DMS153 treated with DMSO at 0.1 percent for 48 hours (cell line): ENCODE data around the gene MYO15A.

ENCODE experiments used
- DNase-seq: peaks from one replicate; lab custom pipeline; 2025; ENCODE audit not compliant: unreplicated experiment; lab: John Stamatoyannopoulos, UW

Gene MYO15A

GRCh38 chr17:18101828-18102227 lies 6.7 kb upstream of the MYO15A start:
- no peak for DNase-seq

DNA sequence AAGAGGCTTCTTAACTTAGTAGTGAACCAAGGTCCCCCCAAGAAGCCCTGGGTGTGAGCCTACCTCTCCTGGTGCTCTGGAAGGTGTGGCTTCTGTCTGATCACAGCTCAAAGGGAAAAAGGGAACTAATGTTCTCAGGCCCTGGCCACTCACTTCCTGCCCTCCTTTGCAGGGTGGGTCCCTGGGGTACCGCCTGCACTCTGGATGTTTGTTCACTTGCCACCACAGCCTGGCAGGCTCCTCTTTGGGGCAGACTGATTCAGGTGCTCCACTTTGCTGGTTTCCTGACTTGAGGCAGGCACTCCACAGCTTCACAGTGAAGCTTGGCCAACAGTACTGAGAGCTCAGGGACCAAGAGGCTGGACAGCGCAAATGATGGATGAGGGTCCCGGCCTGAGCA lies 5.9 kb upstream of the MYO15A start:
- DNase-seq = no peak

DNA sequence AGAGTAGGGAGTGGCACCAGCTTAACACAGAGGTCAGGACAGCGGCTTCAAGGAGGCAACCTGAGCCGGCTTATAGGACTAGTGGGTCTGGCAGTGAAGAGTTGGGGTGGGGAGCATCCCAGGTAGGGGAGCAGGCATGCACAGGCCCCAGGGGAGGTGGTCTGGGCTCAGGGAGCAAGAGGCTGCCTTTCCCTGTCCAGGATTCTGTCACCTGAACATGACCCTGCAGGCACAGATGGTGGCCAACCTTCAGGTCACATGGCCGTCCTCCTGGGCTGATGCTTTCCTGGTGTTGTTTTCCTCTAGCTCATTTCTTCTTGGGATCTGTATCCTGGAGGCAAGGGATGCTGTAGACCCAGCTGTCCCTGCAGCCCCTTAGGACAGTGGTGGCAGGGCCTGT lies 3.5 kb upstream of the MYO15A start:
- DNase-seq = no peak

GRCh38 chr17:18105595-18105994 lies 3.0 kb upstream of the MYO15A start:
- no peak for DNase-seq

GRCh38 chr17:18106211-18106610 lies 2.3 kb upstream of the MYO15A start:
- no peak for DNase-seq

GRCh38 chr17:18107061-18107790 lies 1.3 kb upstream of the MYO15A start:
- DNase-seq = no peak

DNA sequence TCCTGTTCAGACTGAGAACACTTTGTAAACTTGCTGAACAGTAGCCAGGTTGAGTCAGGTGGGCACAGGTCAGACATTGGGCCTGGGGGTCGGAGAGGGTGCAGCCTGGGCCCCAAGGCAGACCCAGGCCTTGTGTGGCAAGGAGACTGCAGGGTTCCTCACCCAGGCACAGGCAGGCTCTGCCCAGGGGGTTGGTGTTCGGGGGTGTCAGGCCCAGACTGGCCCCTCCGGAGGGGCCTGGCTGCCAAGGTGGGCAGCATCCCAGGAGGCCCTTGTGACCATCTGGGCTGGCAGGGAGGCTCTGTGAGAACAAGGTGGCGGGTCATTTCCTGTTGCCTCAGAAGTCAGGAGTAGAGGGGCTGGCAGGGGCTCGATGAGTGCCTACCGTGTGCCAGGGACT lies 585 bp upstream of the MYO15A start:
- DNase-seq = no peak

GRCh38 chr17:18109935-18110485 lies 1.5 kb downstream of the MYO15A start:
- DNase-seq = no peak

- no peak for DNase-seq
Observed at GRCh38 chr17:18110636-18111145, 2.1 kb downstream of the MYO15A start.

- DNase-seq = no peak
Observed at GRCh38 chr17:18111330-18111971, 2.9 kb downstream of the MYO15A start.

- DNase-seq = no peak
Observed at GRCh38 chr17:18115517-18115916, 7.0 kb downstream of the MYO15A start.

GRCh38 chr17:18116078-18116477 lies 7.5 kb downstream of the MYO15A start:
- no peak for DNase-seq

DNA sequence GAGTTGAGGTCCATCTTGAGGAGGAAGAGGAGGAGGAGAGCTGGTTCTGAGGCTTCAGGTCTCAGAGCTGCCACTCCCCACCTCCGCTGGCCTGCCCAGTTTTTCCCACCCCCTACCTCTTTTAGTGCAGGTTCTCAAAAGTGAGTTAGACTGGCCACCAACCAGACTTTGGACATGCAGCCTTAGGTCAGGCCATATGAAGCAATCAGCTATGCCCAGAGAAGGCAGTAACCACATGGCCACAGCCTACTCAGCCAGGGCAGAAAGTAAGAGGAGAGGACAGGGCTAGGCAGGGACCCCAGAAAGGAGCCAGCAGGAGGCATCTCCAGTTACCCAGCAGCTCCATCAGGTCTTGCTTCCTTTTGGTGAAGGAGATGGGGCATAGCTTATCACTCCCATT lies 9.0 kb downstream of the MYO15A start:
- DNase-seq = no peak

DNA sequence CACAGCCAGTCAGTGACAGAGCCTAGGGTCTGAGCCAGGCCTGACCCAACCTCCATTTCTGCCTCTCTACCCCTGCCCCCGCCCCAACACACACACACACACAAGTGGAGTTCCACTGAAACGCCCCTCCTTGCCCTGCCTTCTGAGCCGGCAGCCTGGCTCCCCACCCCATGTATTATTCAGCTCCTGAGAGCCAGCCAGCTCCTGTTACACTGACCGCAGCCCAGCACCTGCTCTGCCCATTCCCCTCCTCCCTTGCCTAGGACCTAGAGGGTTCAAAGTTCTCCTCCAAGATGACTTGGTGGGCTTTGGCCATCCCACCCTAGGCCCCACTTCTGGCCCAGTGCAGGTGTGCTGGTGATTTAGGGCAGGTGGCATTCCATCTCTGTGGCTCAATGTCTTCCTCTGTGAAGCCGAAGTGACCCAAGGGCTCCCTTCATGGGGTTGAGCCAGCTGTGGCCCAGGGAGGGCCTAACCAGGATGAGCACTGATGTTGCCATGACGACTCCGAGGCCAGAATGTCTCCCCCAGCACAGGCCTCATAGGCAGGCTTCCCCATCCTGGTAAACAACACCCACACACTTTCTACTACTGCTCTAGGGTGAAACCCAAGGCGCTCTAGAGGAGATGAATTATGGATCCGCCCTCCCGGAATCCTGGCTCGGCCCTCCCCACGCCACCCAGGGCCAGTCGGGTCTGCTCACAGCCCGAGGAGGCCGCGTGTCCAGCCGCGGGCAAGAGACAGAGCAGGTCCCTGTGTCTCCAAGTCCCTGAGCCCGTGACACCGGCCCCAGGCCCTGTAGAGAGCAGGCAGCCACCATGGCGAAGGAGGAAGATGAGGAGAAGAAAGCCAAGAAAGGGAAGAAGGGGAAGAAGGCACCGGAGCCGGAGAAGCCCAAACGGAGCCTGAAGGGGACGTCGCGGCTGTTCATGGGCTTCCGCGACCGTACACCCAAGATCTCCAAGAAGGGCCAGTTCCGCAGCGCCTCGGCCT lies 9.7 kb downstream of the MYO15A start:
- no peak for DNase-seq

GRCh38 chr17:18119166-18119745 lies 10.7 kb downstream of the MYO15A start:
- no peak for DNase-seq

DNA sequence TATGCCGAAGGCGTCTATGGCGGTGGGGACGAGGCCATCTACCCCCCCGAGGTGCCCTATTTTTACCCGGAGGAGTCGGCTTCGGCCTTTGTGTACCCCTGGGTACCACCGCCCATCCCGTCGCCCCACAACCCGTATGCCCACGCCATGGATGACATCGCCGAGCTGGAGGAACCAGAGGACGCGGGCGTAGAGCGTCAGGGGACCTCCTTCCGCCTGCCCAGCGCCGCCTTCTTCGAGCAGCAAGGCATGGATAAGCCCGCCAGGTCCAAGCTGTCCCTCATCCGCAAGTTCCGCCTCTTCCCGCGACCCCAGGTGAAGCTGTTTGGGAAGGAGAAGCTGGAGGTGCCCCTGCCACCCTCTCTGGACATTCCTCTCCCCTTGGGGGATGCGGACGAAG lies 11.4 kb downstream of the MYO15A start:
- DNase-seq = no peak

DNA sequence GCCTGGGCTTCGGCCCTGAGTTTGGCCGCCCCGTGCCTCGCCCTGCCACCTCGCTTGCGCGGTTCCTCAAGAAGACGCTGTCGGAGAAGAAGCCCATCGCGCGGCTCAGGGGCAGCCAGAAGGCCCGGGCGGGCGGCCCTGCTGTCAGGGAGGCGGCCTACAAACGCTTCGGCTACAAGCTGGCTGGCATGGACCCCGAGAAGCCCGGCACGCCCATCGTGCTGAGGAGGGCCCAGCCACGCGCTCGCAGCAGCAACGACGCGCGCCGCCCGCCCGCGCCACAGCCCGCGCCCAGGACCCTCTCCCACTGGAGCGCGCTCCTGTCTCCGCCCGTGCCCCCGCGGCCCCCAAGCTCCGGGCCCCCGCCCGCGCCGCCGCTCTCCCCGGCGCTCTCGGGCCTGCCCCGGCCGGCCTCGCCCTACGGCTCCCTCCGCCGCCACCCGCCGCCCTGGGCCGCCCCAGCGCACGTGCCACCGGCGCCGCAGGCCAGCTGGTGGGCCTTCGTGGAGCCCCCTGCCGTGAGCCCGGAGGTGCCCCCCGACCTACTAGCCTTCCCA lies 12.0 kb downstream of the MYO15A start:
- DNase-seq = no peak

DNA sequence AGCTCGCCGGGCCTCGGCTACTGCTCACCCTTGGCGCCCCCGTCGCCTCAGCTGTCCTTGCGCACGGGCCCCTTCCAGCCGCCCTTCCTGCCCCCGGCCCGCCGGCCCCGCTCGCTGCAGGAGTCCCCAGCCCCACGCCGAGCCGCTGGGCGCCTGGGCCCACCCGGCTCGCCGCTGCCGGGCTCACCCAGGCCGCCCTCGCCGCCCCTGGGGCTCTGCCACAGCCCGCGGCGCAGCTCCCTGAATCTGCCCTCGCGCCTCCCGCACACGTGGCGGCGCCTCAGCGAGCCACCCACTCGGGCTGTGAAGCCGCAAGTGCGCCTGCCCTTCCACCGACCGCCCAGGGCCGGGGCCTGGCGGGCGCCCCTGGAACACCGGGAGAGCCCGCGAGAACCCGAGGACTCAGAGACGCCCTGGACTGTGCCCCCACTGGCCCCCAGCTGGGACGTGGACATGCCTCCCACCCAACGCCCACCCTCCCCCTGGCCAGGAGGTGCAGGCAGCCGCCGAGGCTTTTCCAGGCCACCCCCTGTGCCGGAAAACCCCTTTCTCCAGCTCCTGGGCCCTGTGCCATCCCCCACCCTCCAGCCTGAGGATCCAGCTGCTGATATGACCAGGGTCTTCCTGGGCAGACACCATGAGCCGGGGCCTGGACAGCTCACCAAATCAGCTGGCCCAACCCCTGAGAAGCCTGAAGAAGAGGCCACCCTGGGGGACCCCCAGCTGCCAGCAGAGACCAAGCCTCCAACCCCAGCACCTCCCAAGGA lies 12.8 kb downstream of the MYO15A start:
- no peak for DNase-seq

DNA sequence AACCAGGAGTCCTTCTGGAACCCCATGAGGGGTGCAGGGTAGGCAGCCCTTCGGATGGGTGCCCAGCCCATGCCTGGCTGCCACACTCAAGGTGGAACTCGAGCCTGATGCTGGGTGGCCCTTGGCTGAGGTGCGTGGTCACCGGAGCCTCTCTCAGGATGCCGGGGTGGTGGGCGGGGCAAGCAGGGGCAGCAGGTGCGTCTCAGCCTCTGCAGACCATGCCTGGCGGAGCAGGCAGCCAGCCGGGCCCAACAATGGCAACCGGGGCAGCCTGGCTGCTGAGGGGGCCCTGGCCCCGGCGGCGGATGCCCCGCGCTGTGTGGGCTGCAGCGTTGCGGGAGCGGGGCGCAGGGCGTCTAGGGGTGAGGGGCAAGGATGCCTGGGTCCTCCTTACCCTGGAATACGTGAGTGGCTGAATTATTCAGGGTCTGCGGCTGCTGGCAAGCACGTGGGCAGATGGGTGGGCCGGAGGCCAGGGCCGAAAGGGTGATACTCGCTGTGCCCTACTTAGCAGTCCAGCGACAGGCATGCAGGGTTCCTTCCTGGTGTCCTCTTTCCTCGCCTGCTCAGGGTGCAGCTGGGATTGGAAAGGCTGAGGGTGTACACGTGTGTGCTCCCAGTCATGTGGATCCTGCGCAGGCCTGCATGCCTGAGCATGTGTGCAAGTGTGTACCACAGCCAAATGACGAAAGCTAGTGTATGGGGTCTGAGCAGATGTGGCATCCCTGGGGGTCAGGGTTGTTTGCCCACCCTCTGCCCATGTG lies 14.6 kb downstream of the MYO15A start:
- DNase-seq = no peak
